ENCODE measurements around the gene PRSS58.

PRSS58 gene

GRCh38 chr7:142240546-142240945, 17.3 kb downstream of the PRSS58 start:
- no peak overlapping the region for H3K4me3 ChIP-seq
- TF ChIP-seq Cebpa-rat (IDR thresholded peaks at IDR 0.05): no peak
- no peak overlapping the region for H3K9ac ChIP-seq
- H3K36me3 ChIP-seq: no peaks in the 10 kb centered on the region
- 0 out of 22 replicates have a peak, but pooled peaks cover 0 to 6% (median 0%) of the 10 kb centered on the region in 11 experiments for H3K9me3 ChIP-seq (replicated peaks in 1 of 11)
- peak overlapping the region in 10 of 11 experiments; percentile 19 to 56 (median 36); a peak in 18 of 22 replicates for H3K4me2 ChIP-seq
- no peaks in the 10 kb centered on the region for H3K27me3 ChIP-seq
- no peak overlapping the region for H3K27ac ChIP-seq
- peaks cover 0 to 13% (median 8%) of the 10 kb centered on the region in 10 experiments; a peak in 13 of 20 replicates for H3K4me1 ChIP-seq
- no peaks in the 10 kb centered on the region for H4K20me1 ChIP-seq

- Histone ChIP-seq H3K4me2 (no peak overlapping the region), H3K27me3 (no peaks in the 10 kb centered on the region), H3K9me3 (replicated peaks in 1 of 11) (0 out of 22 replicates have a peak, but pooled peaks cover 0 to 8% (median 0%) of the 10 kb centered on the region in 11 experiments), H3K4me3 (no peak overlapping the region), H3K4me1 (no peaks in the 10 kb centered on the region), H3K27ac (no peak overlapping the region), H3K36me3 (no peaks in the 10 kb centered on the region), H3K9ac (no peak overlapping the region), H4K20me1 (no peaks in the 10 kb centered on the region)
- TF ChIP-seq Cebpa-rat (IDR thresholded peaks at IDR 0.05): no peak
These were observed 26.1 kb downstream of the PRSS58 start for GRCh38 chr7:142231716-142232115.

GRCh38 chr7:142228537-142229104, 29.2 kb downstream of the PRSS58 start:
- no peak overlapping the region for H3K4me2 ChIP-seq
- TF ChIP-seq Cebpa-rat (IDR thresholded peaks at IDR 0.05): no peak
- no peaks in the 10 kb centered on the region for H3K27me3 ChIP-seq
- H3K4me3 ChIP-seq: no peak overlapping the region
- H3K9ac ChIP-seq: no peak overlapping the region
- H3K9me3 ChIP-seq (replicated peaks in 1 of 11): no peaks in the 10 kb centered on the region
- H3K27ac ChIP-seq: no peak overlapping the region
- no peaks in the 10 kb centered on the region for H4K20me1 ChIP-seq
- no peaks in the 10 kb centered on the region for H3K4me1 ChIP-seq
- H3K36me3 ChIP-seq: no peaks in the 10 kb centered on the region
